NCI-H2196 (cell line): ENCODE results near the gene POLR2J3.
"Not testable (repeated sequence)": the region's sequence is repeated elsewhere in the genome, so short reads cannot be mapped to it uniquely, and the experiment has no call there.

ENCODE experiments used
- DNase-seq: peaks from one replicate; lab custom pipeline; 2025; ENCODE audit not compliant: unreplicated experiment; lab: John Stamatoyannopoulos, UW

The POLR2J3 gene

DNA sequence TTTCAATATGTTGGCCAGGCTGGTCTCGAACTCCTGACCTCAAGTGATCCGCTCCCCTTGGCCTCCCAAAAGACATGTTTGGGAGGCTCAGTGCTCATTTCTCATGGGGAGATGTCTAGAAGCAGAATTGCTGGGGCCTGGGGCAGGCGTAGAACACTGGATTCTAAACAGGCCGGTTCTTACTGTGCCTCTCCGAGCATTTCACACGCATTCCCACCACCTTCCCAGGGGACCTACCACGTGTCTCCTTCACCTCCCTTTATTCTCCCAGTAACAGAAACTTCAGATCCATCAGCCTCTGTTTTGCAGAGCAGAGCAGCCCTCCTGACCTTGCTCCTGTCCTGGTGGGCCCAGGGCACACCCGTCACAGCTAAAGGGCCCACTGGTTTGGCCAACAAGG is 45.2 kb downstream of the POLR2J3 start:
- not testable (repeated sequence) for DNase-seq

DNA sequence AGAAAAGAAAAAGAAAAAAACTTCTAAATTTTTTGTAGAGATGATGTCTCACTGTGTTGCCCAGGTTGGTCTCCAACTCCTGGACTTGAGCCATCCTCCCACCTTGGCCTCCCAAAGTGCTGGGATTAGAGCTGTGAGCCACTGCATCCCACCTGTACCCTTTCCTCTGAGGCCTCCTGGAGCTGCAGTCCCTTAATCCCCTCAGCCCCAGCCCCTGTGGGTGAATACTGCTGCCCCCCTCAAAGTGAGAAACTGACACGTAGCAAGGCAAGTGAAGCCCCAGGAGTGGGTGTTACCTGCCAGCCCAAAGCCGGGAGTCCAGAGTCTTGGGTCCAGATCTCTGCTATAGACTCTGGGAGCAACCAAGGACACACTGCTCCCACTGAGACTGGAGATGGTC is 47.6 kb downstream of the POLR2J3 start:
- DNase-seq, result not testable (repeated sequence)

DNA sequence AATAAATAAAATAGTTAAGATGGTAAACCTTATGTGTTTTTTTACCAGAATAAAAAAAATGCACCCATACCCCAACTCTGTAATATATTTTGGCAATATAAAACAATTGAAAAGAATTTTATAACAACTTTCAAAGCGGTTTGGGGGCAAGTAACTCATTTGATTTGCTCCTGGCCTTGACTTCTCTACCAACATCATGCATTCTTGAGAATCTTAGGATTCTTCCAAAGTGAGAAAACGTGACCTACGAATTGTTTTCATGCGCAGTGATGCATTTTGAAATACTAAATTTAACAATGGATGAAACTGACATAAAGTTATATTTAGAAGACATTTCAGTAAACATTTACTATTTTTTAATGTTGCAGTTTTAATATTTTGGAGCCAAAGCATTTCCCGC is 51.6 kb downstream of the POLR2J3 start:
- not testable (repeated sequence) for DNase-seq

DNA sequence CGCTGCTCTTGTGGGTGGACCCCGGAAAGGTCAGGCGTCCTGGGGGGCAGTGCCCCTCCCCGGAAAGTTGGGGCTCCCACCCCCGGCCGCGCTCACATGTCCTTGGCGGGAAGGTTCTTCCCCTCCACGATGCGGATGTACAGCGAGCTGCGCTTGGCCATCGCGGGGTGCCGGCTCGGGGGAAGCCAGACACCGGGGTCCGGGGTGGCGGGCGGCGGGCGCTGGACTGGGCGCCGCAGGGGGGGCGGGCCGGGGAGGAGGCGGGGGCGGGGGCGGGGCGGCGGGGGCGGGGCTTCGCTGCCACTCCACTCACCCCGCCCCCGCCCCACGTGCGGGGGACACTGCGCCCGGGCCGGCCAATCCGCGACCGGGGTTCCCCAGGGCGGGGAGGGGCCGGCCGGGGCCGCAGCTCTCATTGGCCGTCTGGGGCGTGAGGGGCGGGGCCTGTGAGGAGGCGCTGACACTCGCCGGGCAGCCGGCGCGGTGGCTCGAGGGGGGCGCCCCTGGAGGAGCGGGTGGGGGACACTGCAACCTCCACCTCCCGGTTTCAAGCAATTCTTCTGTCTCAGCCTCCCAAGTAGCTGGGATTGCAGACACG is 54.7 kb downstream of the POLR2J3 start, which contains the start of gene RASA4B:
Gene RASA4B (minus strand): TSS at position 228 of the 598 bp plus-strand sequence. CDS start 67 bp downstream, at position 161.
- not testable (repeated sequence) for DNase-seq
